K562 (cell line): ENCODE results near the gene OR6F1. TPM values are rescaled to one million over a fixed set of nuclear protein-coding genes. Genes with fewer than 3 reads are reported as not detected.

Source experiments
- ATAC-seq: fragments of 200-7000 bp; cut with Tn5 transposase; 3 replicates; pipeline ENCODE4 v1.9.1; 2020; ENCODE audit warnings: moderate library complexity
- BruUV-seq: library from RNA; stranded (reverse); fragments of 400-500 nt; replicated peaks from 2 replicates; lab custom pipeline; 2021; lab: Mats Ljungman, UMichigan
- CTCF ChIA-PET: fragments of 300-600 bp; formaldehyde crosslinking; extraction: SDS; loops from one replicate; lab custom pipeline; 2021; ENCODE audit warnings: low intra/inter-chr PET ratio; lab: Yijun Ruan, JAX
- POLR2A ChIA-PET: fragments of 300-600, 350-650 bp; sonication (Branson Sonifier 250); formaldehyde crosslinking; extraction: SDS; loops from one replicate; lab custom pipeline; 2021; ENCODE audit warnings: antibody characterized with exemption, inconsistent platforms; lab: Yijun Ruan, JAX
- DNase-seq, 4 experiments: peaks; one replicate each; pipeline versions ENCODE4 v3.0.0 to v3.0.0-alpha.2; 2011 to 2018; ENCODE audit warnings: low spot score in 3 of 4, mixed read lengths in 3 of 4; ENCODE audit errors: extremely low read depth in 1 of 4
- FAIRE-seq: peaks from 2 replicates; lab custom pipeline; 2011; peaks lifted over from hg19 to GRCh38; lab: Jason Lieb, UNC
- H2AFZ ChIP-seq: 2 replicates; pipeline ENCODE4 v1.6.0; 2011; ENCODE audit warnings: low read depth, low read length, control low read depth, inconsistent platforms
- H3K27ac ChIP-seq: fragments of 200-600 bp; 3 replicates; pipeline ENCODE4 v1.8.0; 2011; ENCODE audit warnings: low read depth, mild to moderate bottlenecking, control low read depth, inconsistent platforms, low read length, moderate library complexity, mixed read lengths; ENCODE audit errors: extremely low read depth
- H3K27me3 ChIP-seq, 2 experiments: fragments of 300-600 bp in 1 of 2; 2 replicates in 1 of 2; 3 replicates in 1 of 2; pipeline versions ENCODE4 v1.6.0 to v1.8.0; 2011; ENCODE audit warnings: inconsistent platforms in 2 of 2, low read length in 2 of 2, mild to moderate bottlenecking in 1 of 2, mixed read lengths in 1 of 2, moderate library complexity in 1 of 2; ENCODE audit not compliant: control insufficient read depth in 2 of 2, insufficient read depth in 2 of 2
- H3K36me3 ChIP-seq: fragments of 300-600 bp; 3 replicates; pipeline ENCODE4 v1.8.0; 2011; ENCODE audit warnings: mild to moderate bottlenecking, low read length, inconsistent platforms; ENCODE audit not compliant: control insufficient read depth, insufficient read depth
- H3K4me1 ChIP-seq, 2 experiments: fragments of 200-600 bp in 1 of 2; replicated peaks in 1 of 2; 2 replicates in 1 of 2; 3 replicates in 1 of 2; pipeline versions ENCODE4 v1.5.1 to v1.8.0; 2011; ENCODE audit warnings: inconsistent platforms in 2 of 2, low read length in 2 of 2, mild to moderate bottlenecking in 1 of 2, mixed read lengths in 1 of 2, moderate library complexity in 1 of 2; ENCODE audit not compliant: control insufficient read depth in 2 of 2, insufficient read depth in 2 of 2
- H3K4me2 ChIP-seq: 2 replicates; pipeline ENCODE4 v1.6.1; 2011; ENCODE audit warnings: low read length, control low read depth, inconsistent platforms, mixed read lengths; ENCODE audit not compliant: insufficient read depth
- H3K4me3 ChIP-seq: fragments of 200-600 bp; sonication (generic), shearing (Covaris generic); 2 replicates; pipeline ENCODE4 v1.5.1; 2016; ENCODE audit warnings: control low read depth, inconsistent platforms
- H3K79me2 ChIP-seq: fragments of 200-600 bp; 3 replicates; pipeline ENCODE4 v1.8.0; 2011; ENCODE audit warnings: low read length, inconsistent platforms; ENCODE audit not compliant: control insufficient read depth, insufficient read depth
- H3K9ac ChIP-seq, 2 experiments: 2 replicates each; pipeline versions ENCODE4 v1.6.0 to v1.6.1; 2011; ENCODE audit warnings: low read depth in 2 of 2, low read length in 2 of 2, control low read depth in 1 of 2, inconsistent platforms in 1 of 2, mild to moderate bottlenecking in 1 of 2, mixed read lengths in 1 of 2; ENCODE audit not compliant: insufficient read depth in 1 of 2
- H3K9me1 ChIP-seq: one replicate; pipeline ENCODE4 v1.6.0; 2011; ENCODE audit warnings: inconsistent platforms, mild to moderate bottlenecking, low read length, moderate library complexity; ENCODE audit not compliant: control insufficient read depth, insufficient read depth
- H3K9me3 ChIP-seq: replicated peaks from 2 replicates; pipeline ENCODE4 v1.5.1; 2011; ENCODE audit warnings: low read depth, low read length, inconsistent platforms; ENCODE audit not compliant: control insufficient read depth, insufficient read depth
- H4K20me1 ChIP-seq: replicated peaks from 2 replicates; pipeline ENCODE4 v1.6.1; 2011; ENCODE audit warnings: low read length, inconsistent platforms, mixed read lengths; ENCODE audit not compliant: control insufficient read depth, insufficient read depth
- CREB1 ChIP-seq, 2 experiments: sonication (generic) in 1 of 2; formaldehyde crosslinking in 1 of 2; IDR thresholded peaks; 2 replicates each; pipeline versions ENCODE4 v1.6.1 to v1.8.0; 2012 to 2022; ENCODE audit warnings: inconsistent platforms in 1 of 2, mild to moderate bottlenecking in 1 of 2, missing genetic modification reagents in 1 of 2, moderate library complexity in 1 of 2
- WGBS: fragments of 100-300 bp; shearing (Covaris generic); methylation state at CpG from one replicate; pipeline ENCODE4 v1.1.6; 2016; ENCODE audit warnings: low coverage, mixed read lengths; ENCODE audit not compliant: insufficient coverage; ENCODE audit errors: missing lambda C conversion rate; 5-methylcytosine and 5-hydroxymethylcytosine counted together
- in situ Hi-C: fragments of 300-500 bp; cut with MboI; formaldehyde crosslinking; loops from 4 replicates; pipeline ENCODE4 v1.15.0; 2018; ENCODE audit warnings: inconsistent platforms, mixed read lengths
- intact Hi-C: fragments of 100-400 bp; cut with micrococcal nuclease; formaldehyde crosslinking; loops from 2 replicates; pipeline ENCODE4 v1.14.2; 2022
- polyA plus RNA-seq, 8 experiments: library from polyadenylated mRNA; depleted of rRNA in 4 of 8; stranded (reverse) in 5 of 8; unstranded in 3 of 8; fragments of >200 nt; fragmentation: Nextera tagmentation in 2 of 8; fragmentation: Illumina TruSeq in 1 of 8; extraction: Ambion mirVana in 2 of 8; extraction: Trizol in 1 of 8; gene quantifications; 2 replicates each; pipeline versions ENCODE4 v1.2.1 to v1.2.3, GENCODE V29; 2011 to 2014; ENCODE audit warnings: inconsistent platforms in 1 of 8, missing spikeins in 1 of 8
- total RNA-seq, 7 experiments: library from RNA; depleted of rRNA in 6 of 7; stranded (reverse); fragments of >200 nt in 6 of 7; fragmentation: Illumina TruSeq in 2 of 7; extraction: Trizol in 2 of 7; gene quantifications; 2 replicates each; pipeline versions ENCODE4 v1.2.1 to v1.2.3, GENCODE V29; 2011 to 2021; ENCODE audit warnings: low replicate concordance in 1 of 7
- TF ChIP-seq, protein P1 (sequence below), 2 experiments: fragments of 150-350 bp in 1 of 2; IDR thresholded peaks; 2 replicates each; pipeline ENCODE4 v1.6.1; 2012 to 2016; ENCODE audit warnings: low read depth in 2 of 2, low read length in 2 of 2, mild to moderate bottlenecking in 1 of 2, moderate library complexity in 1 of 2
- TF ChIP-seq, protein P2 (sequence below): sonication (generic); formaldehyde crosslinking; IDR thresholded peaks from 2 replicates; pipeline ENCODE4 v1.8.1; 2022; ENCODE audit warnings: missing genetic modification reagents
- TF ChIP-seq, protein P3 (sequence below): sonication (generic); formaldehyde crosslinking; IDR thresholded peaks from 2 replicates; pipeline ENCODE4 v1.8.0; 2023; ENCODE audit warnings: mild to moderate bottlenecking, missing genetic modification reagents

Gene OR6F1
- total and polyA plus RNA-seq, 9 of the 15 experiments (the other 6 are each of a cell fraction or from before 2014, with no cell fraction given) = not detected

DNA sequence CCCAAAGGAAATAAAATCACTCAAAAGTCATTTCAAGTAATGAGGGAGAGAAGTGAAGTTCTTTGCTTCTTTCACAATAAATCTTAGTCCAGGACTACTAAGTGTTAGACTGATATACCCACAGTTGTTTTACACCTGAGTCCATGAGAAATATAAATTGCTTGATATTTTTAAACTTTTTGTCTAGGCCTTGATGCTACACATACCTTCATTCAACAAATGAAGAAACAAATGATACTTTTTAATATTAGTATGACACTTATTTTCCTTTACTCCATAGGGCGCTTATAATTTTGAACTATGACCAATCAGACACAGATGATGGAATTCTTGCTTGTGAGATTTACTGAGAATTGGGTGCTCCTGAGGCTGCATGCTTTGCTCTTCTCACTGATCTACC lies 21.9 kb upstream of the OR6F1 start, which contains the start of gene OR14K1:
Gene OR14K1, plus strand, starts transcription at position 301 of the 400 bp plus-strand sequence. Its CDS starts 0 bp downstream, at position 301.
- intact Hi-C loops = no loop called here
- no TSS peak for BruUV-seq

More for the DNA sequence above, 21.9 kb upstream of the OR6F1 start, which contains the start of gene OR14K1:
- ChIA-PET CTCF (no interaction called here), POLR2A (interaction anchor here (0.6 kb wide), 1 partner anchor 1014 kb away, joined by 3 read pairs; the partner anchor contains the start of gene SCCPDH)
- DNase-seq (no peak), ATAC-seq (no peak), FAIRE-seq (no peak)
- 0% methylated on average over 1 of the region's 1 CpG for WGBS
- Histone ChIP-seq H3K79me2 (no peaks in the 10 kb centered on the region), H3K36me3 (no peaks in the 10 kb centered on the region), H3K9me1 (no peaks in the 10 kb centered on the region), H3K27ac (no peak within 1 kb of the TSS), H3K4me1 (no peaks in the 10 kb centered on the region), H3K9me3 (no peaks in the 10 kb centered on the region), H3K4me2 (no peak within 1 kb of the TSS), H3K9ac (no peak within 1 kb of the TSS), H3K27me3 (no peaks in the 10 kb centered on the region), H3K4me3 (no peak within 1 kb of the TSS), H2AFZ (no peak within 1 kb of the TSS), H4K20me1 (no peaks in the 10 kb centered on the region)
- TF ChIP-seq, protein P1, sequence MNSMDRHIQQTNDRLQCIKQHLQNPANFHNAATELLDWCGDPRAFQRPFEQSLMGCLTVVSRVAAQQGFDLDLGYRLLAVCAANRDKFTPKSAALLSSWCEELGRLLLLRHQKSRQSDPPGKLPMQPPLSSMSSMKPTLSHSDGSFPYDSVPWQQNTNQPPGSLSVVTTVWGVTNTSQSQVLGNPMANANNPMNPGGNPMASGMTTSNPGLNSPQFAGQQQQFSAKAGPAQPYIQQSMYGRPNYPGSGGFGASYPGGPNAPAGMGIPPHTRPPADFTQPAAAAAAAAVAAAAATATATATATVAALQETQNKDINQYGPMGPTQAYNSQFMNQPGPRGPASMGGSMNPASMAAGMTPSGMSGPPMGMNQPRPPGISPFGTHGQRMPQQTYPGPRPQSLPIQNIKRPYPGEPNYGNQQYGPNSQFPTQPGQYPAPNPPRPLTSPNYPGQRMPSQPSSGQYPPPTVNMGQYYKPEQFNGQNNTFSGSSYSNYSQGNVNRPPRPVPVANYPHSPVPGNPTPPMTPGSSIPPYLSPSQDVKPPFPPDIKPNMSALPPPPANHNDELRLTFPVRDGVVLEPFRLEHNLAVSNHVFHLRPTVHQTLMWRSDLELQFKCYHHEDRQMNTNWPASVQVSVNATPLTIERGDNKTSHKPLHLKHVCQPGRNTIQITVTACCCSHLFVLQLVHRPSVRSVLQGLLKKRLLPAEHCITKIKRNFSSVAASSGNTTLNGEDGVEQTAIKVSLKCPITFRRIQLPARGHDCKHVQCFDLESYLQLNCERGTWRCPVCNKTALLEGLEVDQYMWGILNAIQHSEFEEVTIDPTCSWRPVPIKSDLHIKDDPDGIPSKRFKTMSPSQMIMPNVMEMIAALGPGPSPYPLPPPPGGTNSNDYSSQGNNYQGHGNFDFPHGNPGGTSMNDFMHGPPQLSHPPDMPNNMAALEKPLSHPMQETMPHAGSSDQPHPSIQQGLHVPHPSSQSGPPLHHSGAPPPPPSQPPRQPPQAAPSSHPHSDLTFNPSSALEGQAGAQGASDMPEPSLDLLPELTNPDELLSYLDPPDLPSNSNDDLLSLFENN (IDR thresholded peaks at IDR 0.05; ENCODE audit: low read depth in 2 of 2, low read length in 2 of 2) = no peak
- TF ChIP-seq, protein P2, sequence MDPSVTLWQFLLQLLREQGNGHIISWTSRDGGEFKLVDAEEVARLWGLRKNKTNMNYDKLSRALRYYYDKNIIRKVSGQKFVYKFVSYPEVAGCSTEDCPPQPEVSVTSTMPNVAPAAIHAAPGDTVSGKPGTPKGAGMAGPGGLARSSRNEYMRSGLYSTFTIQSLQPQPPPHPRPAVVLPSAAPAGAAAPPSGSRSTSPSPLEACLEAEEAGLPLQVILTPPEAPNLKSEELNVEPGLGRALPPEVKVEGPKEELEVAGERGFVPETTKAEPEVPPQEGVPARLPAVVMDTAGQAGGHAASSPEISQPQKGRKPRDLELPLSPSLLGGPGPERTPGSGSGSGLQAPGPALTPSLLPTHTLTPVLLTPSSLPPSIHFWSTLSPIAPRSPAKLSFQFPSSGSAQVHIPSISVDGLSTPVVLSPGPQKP = no peak
- TF ChIP-seq, protein P3, sequence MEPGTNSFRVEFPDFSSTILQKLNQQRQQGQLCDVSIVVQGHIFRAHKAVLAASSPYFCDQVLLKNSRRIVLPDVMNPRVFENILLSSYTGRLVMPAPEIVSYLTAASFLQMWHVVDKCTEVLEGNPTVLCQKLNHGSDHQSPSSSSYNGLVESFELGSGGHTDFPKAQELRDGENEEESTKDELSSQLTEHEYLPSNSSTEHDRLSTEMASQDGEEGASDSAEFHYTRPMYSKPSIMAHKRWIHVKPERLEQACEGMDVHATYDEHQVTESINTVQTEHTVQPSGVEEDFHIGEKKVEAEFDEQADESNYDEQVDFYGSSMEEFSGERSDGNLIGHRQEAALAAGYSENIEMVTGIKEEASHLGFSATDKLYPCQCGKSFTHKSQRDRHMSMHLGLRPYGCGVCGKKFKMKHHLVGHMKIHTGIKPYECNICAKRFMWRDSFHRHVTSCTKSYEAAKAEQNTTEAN (CRISPR knock-in tag) = no peak
- TF ChIP-seq CREB1 (IDR thresholded peaks at IDR 0.05) (no peak), CREB1 (CRISPR knock-in tag; IDR thresholded peaks at IDR 0.05) (no peak)
- in situ Hi-C loops = no loop called here
